K562 (cell line): ENCODE measurements around the gene CNTF. TPM values are rescaled to one million over a fixed set of nuclear protein-coding genes. Genes with fewer than 3 reads are reported as not detected.

Experiments used
- ATF1 ChIP-seq, 2 experiments: fragments of 450-650 bp in 1 of 2; IDR thresholded peaks; 2 replicates each; pipeline ENCODE4 v1.6.1; 2016; ENCODE audit warnings: missing compliant biosample characterization in 1 of 2, missing genetic modification characterization in 1 of 2
- BACH1 ChIP-seq: fragments of 200-800 bp; sonication (Bioruptor generic); IDR thresholded peaks from 2 replicates; pipeline ENCODE4 v1.6.1; 2016; ENCODE audit warnings: missing genetic modification characterization, missing compliant biosample characterization
- CREB1 ChIP-seq, 2 experiments: sonication (generic) in 1 of 2; formaldehyde crosslinking in 1 of 2; IDR thresholded peaks; 2 replicates each; pipeline versions ENCODE4 v1.6.1 to v1.8.0; 2012 to 2022; ENCODE audit warnings: inconsistent platforms in 1 of 2, mild to moderate bottlenecking in 1 of 2, missing genetic modification reagents in 1 of 2, moderate library complexity in 1 of 2
- EP300 ChIP-seq: IDR thresholded peaks from 2 replicates; pipeline ENCODE4 v1.6.1; 2012; ENCODE audit warnings: low read length, improper control_type of control experiment
- FOXJ2 ChIP-seq: fragments of 200-800 bp; sonication (Bioruptor generic); IDR thresholded peaks from 2 replicates; pipeline ENCODE4 v1.6.1; 2016; ENCODE audit warnings: missing genetic modification characterization, missing compliant biosample characterization
- GTF2E2 ChIP-seq: fragments of 200-800 bp; sonication (Bioruptor generic); IDR thresholded peaks from 2 replicates; pipeline ENCODE4 v1.6.1; 2016; ENCODE audit warnings: missing genetic modification characterization, missing compliant biosample characterization
- JUND ChIP-seq, 2 experiments: IDR thresholded peaks; 2 replicates in 1 of 2; 3 replicates in 1 of 2; pipeline ENCODE4 v1.6.1; 2011; ENCODE audit warnings: borderline replicate concordance in 2 of 2, low read depth in 2 of 2, low read length in 2 of 2, improper control_type of control experiment in 1 of 2, missing biosample characterization in 1 of 2, missing genetic modification characterization in 1 of 2, missing genetic modification reagents in 1 of 2
- L3MBTL2 ChIP-seq: fragments of 450-650 bp; IDR thresholded peaks from 2 replicates; pipeline ENCODE4 v1.6.1; 2016; ENCODE audit warnings: mild to moderate bottlenecking, moderate library complexity
- MEIS2 ChIP-seq: fragments of 450-650 bp; IDR thresholded peaks from 2 replicates; pipeline ENCODE4 v1.6.1; 2014; ENCODE audit warnings: mild to moderate bottlenecking; ENCODE audit not compliant: partially characterized antibody
- NFE2 ChIP-seq: IDR thresholded peaks from 2 replicates; pipeline ENCODE4 v1.6.1; 2014; ENCODE audit warnings: antibody characterized with exemption, low read depth
- NR2C1 ChIP-seq, 2 experiments: fragments of 450-650 bp; IDR thresholded peaks; 2 replicates each; pipeline ENCODE4 v1.6.1; 2017; ENCODE audit warnings: mild to moderate bottlenecking in 2 of 2, antibody characterized with exemption in 1 of 2, inconsistent platforms in 1 of 2, missing compliant biosample characterization in 1 of 2, missing genetic modification characterization in 1 of 2
- SRF ChIP-seq, 2 experiments: fragments of 250-450, 450-650 bp in 1 of 2; sonication (Bioruptor Pico) in 1 of 2; sonication (generic) in 1 of 2; formaldehyde crosslinking; IDR thresholded peaks; 2 replicates each; pipeline versions ENCODE4 v1.5.0 to v1.5.1; 2020 to 2022; ENCODE audit warnings: mild to moderate bottlenecking in 1 of 2, missing genetic modification reagents in 1 of 2
- ZBTB1 ChIP-seq: sonication (generic); formaldehyde crosslinking; IDR thresholded peaks from 2 replicates; pipeline ENCODE4 v1.8.1; 2023; ENCODE audit warnings: missing genetic modification reagents, low read depth, mild to moderate bottlenecking, borderline replicate concordance
- ZEB2 ChIP-seq: fragments of 450-650 bp; IDR thresholded peaks from 2 replicates; pipeline ENCODE4 v1.6.1; 2016
- ZFX ChIP-seq: sonication (generic); formaldehyde crosslinking; IDR thresholded peaks from 2 replicates; pipeline ENCODE4 v1.8.0; 2022; ENCODE audit warnings: mild to moderate bottlenecking, missing genetic modification reagents, moderate library complexity
- ZNF589 ChIP-seq: fragments of 200-800 bp; sonication (Bioruptor generic); IDR thresholded peaks from 2 replicates; pipeline ENCODE4 v1.6.1; 2016; ENCODE audit warnings: low read depth, missing genetic modification characterization, missing compliant biosample characterization
- ZNF699 ChIP-seq: fragments of 250-450 bp; sonication (Bioruptor Pico); IDR thresholded peaks from 2 replicates; pipeline ENCODE4 v1.8.0; 2021; ENCODE audit warnings: mild to moderate bottlenecking, moderate library complexity; ENCODE audit not compliant: insufficient replicate concordance
- ZNF79 ChIP-seq: fragments of 250-450 bp; sonication (Bioruptor Pico); IDR thresholded peaks from 2 replicates; pipeline ENCODE4 v1.4.0; 2020; ENCODE audit warnings: low read depth, mild to moderate bottlenecking, moderate library complexity
- polyA plus RNA-seq, 8 experiments: library from polyadenylated mRNA; depleted of rRNA in 4 of 8; stranded (reverse) in 5 of 8; unstranded in 3 of 8; fragments of >200 nt; fragmentation: Nextera tagmentation in 2 of 8; fragmentation: Illumina TruSeq in 1 of 8; extraction: Ambion mirVana in 2 of 8; extraction: Trizol in 1 of 8; gene quantifications; 2 replicates each; pipeline versions ENCODE4 v1.2.1 to v1.2.3, GENCODE V29; 2011 to 2014; ENCODE audit warnings: inconsistent platforms in 1 of 8, missing spikeins in 1 of 8
- total RNA-seq, 7 experiments: library from RNA; depleted of rRNA in 6 of 7; stranded (reverse); fragments of >200 nt in 6 of 7; fragmentation: Illumina TruSeq in 2 of 7; extraction: Trizol in 2 of 7; gene quantifications; 2 replicates each; pipeline versions ENCODE4 v1.2.1 to v1.2.3, GENCODE V29; 2011 to 2021; ENCODE audit warnings: low replicate concordance in 1 of 7
- TF ChIP-seq, protein P1 (sequence below): fragments of 450-650 bp; IDR thresholded peaks from 2 replicates; pipeline ENCODE4 v1.6.1; 2016; ENCODE audit warnings: low read depth, mild to moderate bottlenecking, moderate library complexity
- TF ChIP-seq, protein P2 (sequence below), 2 experiments: fragments of 250-450 bp in 1 of 2; fragments of 450-650 bp in 1 of 2; sonication (Bioruptor Pico) in 1 of 2; IDR thresholded peaks; 2 replicates each; pipeline versions ENCODE4 v1.6.1 to v1.8.0; 2016 to 2021; ENCODE audit warnings: mild to moderate bottlenecking in 2 of 2, moderate library complexity in 2 of 2, missing compliant biosample characterization in 1 of 2, missing genetic modification characterization in 1 of 2
- TF ChIP-seq, protein P3 (sequence below): sonication (generic); formaldehyde crosslinking; IDR thresholded peaks from 2 replicates; pipeline ENCODE4 v1.8.0; 2022; ENCODE audit warnings: missing genetic modification reagents, mild to moderate bottlenecking, moderate library complexity, borderline replicate concordance
- TF ChIP-seq, protein P4 (sequence below): fragments of 250-450 bp; sonication (Bioruptor Pico); IDR thresholded peaks from 2 replicates; pipeline ENCODE4 v1.5.0; 2022; ENCODE audit warnings: mild to moderate bottlenecking

CNTF gene
- total and polyA plus RNA-seq, 9 of the 15 experiments (the other 6 are each of a cell fraction or from before 2014, with no cell fraction given), result 0.17 to 5.0 (median 2.3) TPM

DNA sequence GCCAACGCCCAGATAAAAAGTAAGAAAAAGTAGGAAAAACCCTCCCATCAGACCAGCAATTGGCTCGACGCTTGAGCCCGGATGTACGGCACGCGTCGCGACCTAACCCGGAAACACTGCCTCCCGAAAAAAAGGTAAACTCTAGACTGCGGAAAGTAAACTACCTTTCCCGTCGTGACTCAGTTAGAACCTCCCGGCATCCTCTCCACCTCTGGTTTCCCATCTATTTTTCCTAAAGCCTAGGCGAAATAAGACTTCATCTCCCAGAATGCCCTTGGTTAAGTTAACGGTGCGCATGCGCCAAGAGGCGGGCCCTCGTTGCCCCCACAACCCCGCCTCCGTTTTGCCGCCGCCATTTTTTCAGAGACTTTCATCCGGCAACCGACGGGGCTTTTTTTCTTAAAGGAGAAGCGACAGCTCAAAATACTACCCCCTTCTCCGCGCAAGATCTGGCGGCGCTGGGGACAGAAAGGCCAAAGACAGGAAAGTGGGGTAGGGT is 44.3 kb upstream of the CNTF start (continued):
- TF ChIP-seq, protein P1, sequence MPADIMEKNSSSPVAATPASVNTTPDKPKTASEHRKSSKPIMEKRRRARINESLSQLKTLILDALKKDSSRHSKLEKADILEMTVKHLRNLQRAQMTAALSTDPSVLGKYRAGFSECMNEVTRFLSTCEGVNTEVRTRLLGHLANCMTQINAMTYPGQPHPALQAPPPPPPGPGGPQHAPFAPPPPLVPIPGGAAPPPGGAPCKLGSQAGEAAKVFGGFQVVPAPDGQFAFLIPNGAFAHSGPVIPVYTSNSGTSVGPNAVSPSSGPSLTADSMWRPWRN, result 0 out of 2 replicates have a peak, but pooled peaks have one; percentile 44
- TF ChIP-seq, protein P2, sequence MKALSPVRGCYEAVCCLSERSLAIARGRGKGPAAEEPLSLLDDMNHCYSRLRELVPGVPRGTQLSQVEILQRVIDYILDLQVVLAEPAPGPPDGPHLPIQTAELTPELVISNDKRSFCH (CRISPR knock-in tag; IDR thresholded peaks at IDR 0.05), result no peak
- TF ChIP-seq, protein P2 (tag; IDR thresholded peaks at IDR 0.05), result no peak
- TF ChIP-seq ZBTB1 (no peak), L3MBTL2 (peak; percentile 21; the same call in 1 of the 2 replicates), EP300 (0 out of 2 replicates have a peak, but pooled peaks have one; percentile 33), ATF1 (CRISPR knock-in tag; IDR thresholded peaks at IDR 0.05) (no peak), ATF1 (tag; IDR thresholded peaks at IDR 0.05) (peak; percentile 94), NFE2 (peak; percentile 42; the same call in 1 of the 2 replicates), CREB1 (IDR thresholded peaks at IDR 0.05) (peak; percentile 68; the same call in 1 of the 2 replicates), CREB1 (CRISPR knock-in tag; IDR thresholded peaks at IDR 0.05) (no peak), MEIS2 (peak; percentile 79), SRF (CRISPR knock-in tag; IDR thresholded peaks at IDR 0.05) (peak in 1 of 2 experiments; percentile 41; a peak in 2 of 4 replicates), FOXJ2 (tag) (no peak), JUND (IDR thresholded peaks at IDR 0.05; ENCODE audit: borderline replicate concordance, low read depth, low read length) (no peak), JUND (tag; IDR thresholded peaks at IDR 0.05; ENCODE audit: borderline replicate concordance, low read depth, low read length) (peak; percentile 46; the same call in 1 of the 3 replicates), ZNF699 (CRISPR knock-in tag) (no peak), ZEB2 (0 out of 2 replicates have a peak, but pooled peaks have one; percentile 42), GTF2E2 (tag) (peak; percentile 49; the same call in 1 of the 2 replicates), BACH1 (tag) (peak; percentile 74; the same call in 1 of the 2 replicates), ZFX (CRISPR knock-in tag) (peak; percentile 70), NR2C1 (IDR thresholded peaks at IDR 0.05) (peak; percentile 99), NR2C1 (tag; IDR thresholded peaks at IDR 0.05) (peak; percentile 99), ZNF589 (CRISPR knock-in tag) (peak; percentile 58; the same call in 1 of the 2 replicates), ZNF79 (no peak)
- TF ChIP-seq, protein P3, sequence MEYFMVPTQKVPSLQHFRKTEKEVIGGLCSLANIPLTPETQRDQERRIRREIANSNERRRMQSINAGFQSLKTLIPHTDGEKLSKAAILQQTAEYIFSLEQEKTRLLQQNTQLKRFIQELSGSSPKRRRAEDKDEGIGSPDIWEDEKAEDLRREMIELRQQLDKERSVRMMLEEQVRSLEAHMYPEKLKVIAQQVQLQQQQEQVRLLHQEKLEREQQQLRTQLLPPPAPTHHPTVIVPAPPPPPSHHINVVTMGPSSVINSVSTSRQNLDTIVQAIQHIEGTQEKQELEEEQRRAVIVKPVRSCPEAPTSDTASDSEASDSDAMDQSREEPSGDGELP (CRISPR knock-in tag), result peak; percentile 37; the same call in 1 of the 2 replicates
- TF ChIP-seq, protein P4, sequence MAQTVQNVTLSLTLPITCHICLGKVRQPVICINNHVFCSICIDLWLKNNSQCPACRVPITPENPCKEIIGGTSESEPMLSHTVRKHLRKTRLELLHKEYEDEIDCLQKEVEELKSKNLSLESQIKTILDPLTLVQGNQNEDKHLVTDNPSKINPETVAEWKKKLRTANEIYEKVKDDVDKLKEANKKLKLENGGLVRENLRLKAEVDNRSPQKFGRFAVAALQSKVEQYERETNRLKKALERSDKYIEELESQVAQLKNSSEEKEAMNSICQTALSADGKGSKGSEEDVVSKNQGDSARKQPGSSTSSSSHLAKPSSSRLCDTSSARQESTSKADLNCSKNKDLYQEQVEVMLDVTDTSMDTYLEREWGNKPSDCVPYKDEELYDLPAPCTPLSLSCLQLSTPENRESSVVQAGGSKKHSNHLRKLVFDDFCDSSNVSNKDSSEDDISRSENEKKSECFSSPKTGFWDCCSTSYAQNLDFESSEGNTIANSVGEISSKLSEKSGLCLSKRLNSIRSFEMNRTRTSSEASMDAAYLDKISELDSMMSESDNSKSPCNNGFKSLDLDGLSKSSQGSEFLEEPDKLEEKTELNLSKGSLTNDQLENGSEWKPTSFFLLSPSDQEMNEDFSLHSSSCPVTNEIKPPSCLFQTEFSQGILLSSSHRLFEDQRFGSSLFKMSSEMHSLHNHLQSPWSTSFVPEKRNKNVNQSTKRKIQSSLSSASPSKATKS (CRISPR knock-in tag), result 0 out of 2 replicates have a peak, but pooled peaks have one; percentile 63
